K562 (cell line): Measurements from ENCODE around the gene PIK3AP1. TPM values are rescaled to one million over a fixed set of nuclear protein-coding genes. Genes with fewer than 3 reads are reported as not detected.

Experiments
- ATAC-seq: fragments of 200-7000 bp; cut with Tn5 transposase; 3 replicates; pipeline ENCODE4 v1.9.1; 2020; ENCODE audit warnings: moderate library complexity
- BruUV-seq: library from RNA; stranded (reverse); fragments of 400-500 nt; replicated peaks from 2 replicates; lab custom pipeline; 2021; lab: Mats Ljungman, UMichigan
- CTCF ChIA-PET: fragments of 300-600 bp; formaldehyde crosslinking; extraction: SDS; loops from one replicate; lab custom pipeline; 2021; ENCODE audit warnings: low intra/inter-chr PET ratio; lab: Yijun Ruan, JAX
- POLR2A ChIA-PET: fragments of 300-600, 350-650 bp; sonication (Branson Sonifier 250); formaldehyde crosslinking; extraction: SDS; loops from one replicate; lab custom pipeline; 2021; ENCODE audit warnings: antibody characterized with exemption, inconsistent platforms; lab: Yijun Ruan, JAX
- DNase-seq, 4 experiments: peaks; one replicate each; pipeline versions ENCODE4 v3.0.0 to v3.0.0-alpha.2; 2011 to 2018; ENCODE audit warnings: low spot score in 3 of 4, mixed read lengths in 3 of 4; ENCODE audit errors: extremely low read depth in 1 of 4
- FAIRE-seq: peaks from 2 replicates; lab custom pipeline; 2011; peaks lifted over from hg19 to GRCh38; lab: Jason Lieb, UNC
- H2AFZ ChIP-seq: 2 replicates; pipeline ENCODE4 v1.6.0; 2011; ENCODE audit warnings: low read depth, low read length, control low read depth, inconsistent platforms
- H3K27ac ChIP-seq: fragments of 200-600 bp; 3 replicates; pipeline ENCODE4 v1.8.0; 2011; ENCODE audit warnings: low read depth, mild to moderate bottlenecking, control low read depth, inconsistent platforms, low read length, moderate library complexity, mixed read lengths; ENCODE audit errors: extremely low read depth
- H3K27me3 ChIP-seq, 2 experiments: fragments of 300-600 bp in 1 of 2; 2 replicates in 1 of 2; 3 replicates in 1 of 2; pipeline versions ENCODE4 v1.6.0 to v1.8.0; 2011; ENCODE audit warnings: inconsistent platforms in 2 of 2, low read length in 2 of 2, mild to moderate bottlenecking in 1 of 2, mixed read lengths in 1 of 2, moderate library complexity in 1 of 2; ENCODE audit not compliant: control insufficient read depth in 2 of 2, insufficient read depth in 2 of 2
- H3K36me3 ChIP-seq: fragments of 300-600 bp; 3 replicates; pipeline ENCODE4 v1.8.0; 2011; ENCODE audit warnings: mild to moderate bottlenecking, low read length, inconsistent platforms; ENCODE audit not compliant: control insufficient read depth, insufficient read depth
- H3K4me1 ChIP-seq, 2 experiments: fragments of 200-600 bp in 1 of 2; replicated peaks in 1 of 2; 2 replicates in 1 of 2; 3 replicates in 1 of 2; pipeline versions ENCODE4 v1.5.1 to v1.8.0; 2011; ENCODE audit warnings: inconsistent platforms in 2 of 2, low read length in 2 of 2, mild to moderate bottlenecking in 1 of 2, mixed read lengths in 1 of 2, moderate library complexity in 1 of 2; ENCODE audit not compliant: control insufficient read depth in 2 of 2, insufficient read depth in 2 of 2
- H3K4me2 ChIP-seq: 2 replicates; pipeline ENCODE4 v1.6.1; 2011; ENCODE audit warnings: low read length, control low read depth, inconsistent platforms, mixed read lengths; ENCODE audit not compliant: insufficient read depth
- H3K4me3 ChIP-seq: fragments of 200-600 bp; sonication (generic), shearing (Covaris generic); 2 replicates; pipeline ENCODE4 v1.5.1; 2016; ENCODE audit warnings: control low read depth, inconsistent platforms
- H3K79me2 ChIP-seq: fragments of 200-600 bp; 3 replicates; pipeline ENCODE4 v1.8.0; 2011; ENCODE audit warnings: low read length, inconsistent platforms; ENCODE audit not compliant: control insufficient read depth, insufficient read depth
- H3K9ac ChIP-seq, 2 experiments: 2 replicates each; pipeline versions ENCODE4 v1.6.0 to v1.6.1; 2011; ENCODE audit warnings: low read depth in 2 of 2, low read length in 2 of 2, control low read depth in 1 of 2, inconsistent platforms in 1 of 2, mild to moderate bottlenecking in 1 of 2, mixed read lengths in 1 of 2; ENCODE audit not compliant: insufficient read depth in 1 of 2
- H3K9me1 ChIP-seq: one replicate; pipeline ENCODE4 v1.6.0; 2011; ENCODE audit warnings: inconsistent platforms, mild to moderate bottlenecking, low read length, moderate library complexity; ENCODE audit not compliant: control insufficient read depth, insufficient read depth
- H3K9me3 ChIP-seq: replicated peaks from 2 replicates; pipeline ENCODE4 v1.5.1; 2011; ENCODE audit warnings: low read depth, low read length, inconsistent platforms; ENCODE audit not compliant: control insufficient read depth, insufficient read depth
- H4K20me1 ChIP-seq: replicated peaks from 2 replicates; pipeline ENCODE4 v1.6.1; 2011; ENCODE audit warnings: low read length, inconsistent platforms, mixed read lengths; ENCODE audit not compliant: control insufficient read depth, insufficient read depth
- NR2C2 ChIP-seq, 2 experiments: fragments of 200-800 bp in 1 of 2; sonication (Bioruptor generic) in 1 of 2; sonication (generic) in 1 of 2; formaldehyde crosslinking in 1 of 2; IDR thresholded peaks; 2 replicates each; pipeline versions ENCODE4 v1.6.1 to v1.8.0; 2016 to 2022; ENCODE audit warnings: mild to moderate bottlenecking in 1 of 2, missing compliant biosample characterization in 1 of 2, missing genetic modification characterization in 1 of 2, missing genetic modification reagents in 1 of 2
- PTBP1 ChIP-seq: fragments of 200-400 bp; formaldehyde crosslinking; IDR thresholded peaks from 2 replicates; pipeline ENCODE4 v1.6.1; 2017; ENCODE audit warnings: low read depth, low read length
- PTTG1 ChIP-seq: fragments of 450-650 bp; IDR thresholded peaks from 2 replicates; pipeline ENCODE4 v1.6.1; 2016; ENCODE audit warnings: low read depth, mild to moderate bottlenecking, missing genetic modification characterization, missing compliant biosample characterization
- SMAD1 ChIP-seq: fragments of 150-350 bp; IDR thresholded peaks from 2 replicates; pipeline ENCODE4 v1.6.1; 2014; ENCODE audit warnings: low read length, low read depth; ENCODE audit not compliant: partially characterized antibody
- ZNF551 ChIP-seq: fragments of 250-450 bp; sonication (Bioruptor Pico); IDR thresholded peaks from 2 replicates; pipeline ENCODE4 v1.5.0; 2021; ENCODE audit warnings: mild to moderate bottlenecking, moderate library complexity
- WGBS: fragments of 100-300 bp; shearing (Covaris generic); methylation state at CpG from one replicate; pipeline ENCODE4 v1.1.6; 2016; ENCODE audit warnings: low coverage, mixed read lengths; ENCODE audit not compliant: insufficient coverage; ENCODE audit errors: missing lambda C conversion rate; 5-methylcytosine and 5-hydroxymethylcytosine counted together
- in situ Hi-C: fragments of 300-500 bp; cut with MboI; formaldehyde crosslinking; loops from 4 replicates; pipeline ENCODE4 v1.15.0; 2018; ENCODE audit warnings: inconsistent platforms, mixed read lengths
- intact Hi-C: fragments of 100-400 bp; cut with micrococcal nuclease; formaldehyde crosslinking; loops from 2 replicates; pipeline ENCODE4 v1.14.2; 2022
- polyA plus RNA-seq, 8 experiments: library from polyadenylated mRNA; depleted of rRNA in 4 of 8; stranded (reverse) in 5 of 8; unstranded in 3 of 8; fragments of >200 nt; fragmentation: Nextera tagmentation in 2 of 8; fragmentation: Illumina TruSeq in 1 of 8; extraction: Ambion mirVana in 2 of 8; extraction: Trizol in 1 of 8; gene quantifications; 2 replicates each; pipeline versions ENCODE4 v1.2.1 to v1.2.3, GENCODE V29; 2011 to 2014; ENCODE audit warnings: inconsistent platforms in 1 of 8, missing spikeins in 1 of 8
- total RNA-seq, 7 experiments: library from RNA; depleted of rRNA in 6 of 7; stranded (reverse); fragments of >200 nt in 6 of 7; fragmentation: Illumina TruSeq in 2 of 7; extraction: Trizol in 2 of 7; gene quantifications; 2 replicates each; pipeline versions ENCODE4 v1.2.1 to v1.2.3, GENCODE V29; 2011 to 2021; ENCODE audit warnings: low replicate concordance in 1 of 7
- TF ChIP-seq, protein P1 (sequence below): sonication (generic); formaldehyde crosslinking; IDR thresholded peaks from 2 replicates; pipeline ENCODE4 v1.8.1; 2023; ENCODE audit warnings: mild to moderate bottlenecking, missing genetic modification reagents
- TF ChIP-seq, protein P2 (sequence below): sonication (generic); formaldehyde crosslinking; IDR thresholded peaks from 2 replicates; pipeline ENCODE4 v1.8.1; 2022; ENCODE audit warnings: missing genetic modification reagents

PIK3AP1 gene
- total and polyA plus RNA-seq, 9 of the 15 experiments (the other 6 are each of a cell fraction or from before 2014, with no cell fraction given), result 0.20 to 2.4 (median 1.4) TPM

DNA sequence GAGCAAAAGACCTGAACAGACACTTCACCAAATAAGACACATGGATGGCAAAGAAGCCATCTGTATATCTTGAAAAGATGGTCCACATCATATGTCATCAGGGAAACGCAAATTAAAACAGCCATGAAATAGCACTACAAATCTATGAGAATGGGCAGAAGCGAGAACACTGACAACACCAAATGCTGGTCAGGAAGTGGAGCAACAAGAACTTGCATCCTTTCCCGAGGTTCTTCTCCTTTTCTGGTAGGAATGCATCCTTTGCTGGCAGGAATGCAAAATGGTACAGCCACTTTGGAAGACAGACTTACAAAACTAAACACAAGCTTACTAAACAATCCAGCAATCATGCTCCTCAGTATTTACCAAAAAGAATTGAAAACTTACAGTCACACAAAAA, 60.0 kb downstream of the PIK3AP1 start (continued):
- TF ChIP-seq, protein P1, sequence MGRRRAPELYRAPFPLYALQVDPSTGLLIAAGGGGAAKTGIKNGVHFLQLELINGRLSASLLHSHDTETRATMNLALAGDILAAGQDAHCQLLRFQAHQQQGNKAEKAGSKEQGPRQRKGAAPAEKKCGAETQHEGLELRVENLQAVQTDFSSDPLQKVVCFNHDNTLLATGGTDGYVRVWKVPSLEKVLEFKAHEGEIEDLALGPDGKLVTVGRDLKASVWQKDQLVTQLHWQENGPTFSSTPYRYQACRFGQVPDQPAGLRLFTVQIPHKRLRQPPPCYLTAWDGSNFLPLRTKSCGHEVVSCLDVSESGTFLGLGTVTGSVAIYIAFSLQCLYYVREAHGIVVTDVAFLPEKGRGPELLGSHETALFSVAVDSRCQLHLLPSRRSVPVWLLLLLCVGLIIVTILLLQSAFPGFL (CRISPR knock-in tag), result no peak
- TF ChIP-seq PTBP1 (no peak), ZNF551 (no peak), SMAD1 (no peak), PTTG1 (tag) (no peak)

DNA sequence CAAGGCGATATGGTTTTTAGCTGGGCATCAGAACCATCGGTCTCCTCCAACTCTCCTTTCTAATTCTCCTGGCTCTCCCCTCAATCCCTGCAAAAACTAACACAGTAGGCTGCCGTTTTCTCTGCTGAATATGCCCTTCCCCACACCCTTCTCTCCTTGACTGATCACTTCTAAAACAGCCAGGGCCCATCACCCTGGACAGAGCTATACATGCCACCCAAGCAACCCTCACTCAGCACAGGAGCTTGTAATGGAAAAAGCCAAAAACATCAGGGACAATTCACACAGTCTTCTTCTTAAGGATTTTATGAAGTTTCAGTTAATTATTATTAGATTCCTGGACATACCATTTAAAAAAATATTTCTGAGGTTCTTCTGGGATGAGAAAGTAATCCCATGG, 61.5 kb downstream of the PIK3AP1 start:
- Histone ChIP-seq H3K4me2 (no peak overlapping the region), H3K9me3 (no peaks in the 10 kb centered on the region), H3K27ac (no peak overlapping the region), H3K27me3 (no peaks in the 10 kb centered on the region), H3K9me1 (no peaks in the 10 kb centered on the region), H3K9ac (no peak overlapping the region), H3K4me3 (no peak overlapping the region), H2AFZ (no peak overlapping the region)
- whole genome bisulfite sequencing, result 31% methylated on average over 3 of the region's 3 CpGs
- ATAC-seq (no peak), DNase-seq (no peak)
- in situ Hi-C loops, result no loop called here
- POLR2A ChIA-PET, result interaction anchor here (0.6 kb wide), 1 partner anchor 1155 kb away, joined by 3 read pairs; no protein-coding TSS in a partner anchor
- BruUV-seq, result no TSS peak
- TF ChIP-seq, protein P2, sequence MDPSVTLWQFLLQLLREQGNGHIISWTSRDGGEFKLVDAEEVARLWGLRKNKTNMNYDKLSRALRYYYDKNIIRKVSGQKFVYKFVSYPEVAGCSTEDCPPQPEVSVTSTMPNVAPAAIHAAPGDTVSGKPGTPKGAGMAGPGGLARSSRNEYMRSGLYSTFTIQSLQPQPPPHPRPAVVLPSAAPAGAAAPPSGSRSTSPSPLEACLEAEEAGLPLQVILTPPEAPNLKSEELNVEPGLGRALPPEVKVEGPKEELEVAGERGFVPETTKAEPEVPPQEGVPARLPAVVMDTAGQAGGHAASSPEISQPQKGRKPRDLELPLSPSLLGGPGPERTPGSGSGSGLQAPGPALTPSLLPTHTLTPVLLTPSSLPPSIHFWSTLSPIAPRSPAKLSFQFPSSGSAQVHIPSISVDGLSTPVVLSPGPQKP (CRISPR knock-in tag), result no peak
- TF ChIP-seq NR2C2 (CRISPR knock-in tag; IDR thresholded peaks at IDR 0.05) (no peak), NR2C2 (tag; IDR thresholded peaks at IDR 0.05) (no peak)
- TF ChIP-seq, all 486 proteins: peak for 0
- Histone ChIP-seq H3K79me2 (no peaks in the 10 kb centered on the region), H4K20me1 (no peaks in the 10 kb centered on the region), H3K4me1 (no peaks in the 10 kb centered on the region; a peak in 1 of 5 replicates), H3K36me3 (no peaks in the 10 kb centered on the region)
- intact Hi-C loops, result no loop called here
- CTCF ChIA-PET, result no interaction called here
- FAIRE-seq, result no peak
